Measurements from ENCODE around the gene MITF.
A peak's percentile ranks its signal among the peaks of the same experiment; 100 is the strongest.

The MITF gene

DNA sequence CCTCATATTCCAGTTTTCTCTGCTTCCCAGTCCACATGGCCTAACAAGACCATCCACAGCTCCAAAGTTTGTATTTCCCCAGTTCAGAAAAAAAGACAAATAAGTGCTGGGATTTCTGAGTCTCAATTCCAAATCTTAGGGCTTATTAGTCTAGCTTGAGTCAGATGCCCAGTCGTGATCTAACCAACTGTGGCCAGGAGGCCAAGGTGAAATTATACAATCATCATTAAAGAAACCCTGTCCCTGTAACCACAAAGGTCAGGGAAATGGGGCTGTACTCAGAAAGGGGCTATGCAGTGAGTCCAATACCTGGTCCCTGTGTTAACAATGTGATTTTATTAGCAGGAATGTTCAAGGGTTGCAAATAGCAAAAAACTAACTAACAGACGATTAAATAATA lies 40.5 kb upstream of the MITF start:
- DNase-seq (ENCODE audit: low read depth): peak; percentile 47
- no peak overlapping the region for H3K4me3 ChIP-seq (ENCODE audit: low read depth, low read length)
- TF ChIP-seq, protein P1, sequence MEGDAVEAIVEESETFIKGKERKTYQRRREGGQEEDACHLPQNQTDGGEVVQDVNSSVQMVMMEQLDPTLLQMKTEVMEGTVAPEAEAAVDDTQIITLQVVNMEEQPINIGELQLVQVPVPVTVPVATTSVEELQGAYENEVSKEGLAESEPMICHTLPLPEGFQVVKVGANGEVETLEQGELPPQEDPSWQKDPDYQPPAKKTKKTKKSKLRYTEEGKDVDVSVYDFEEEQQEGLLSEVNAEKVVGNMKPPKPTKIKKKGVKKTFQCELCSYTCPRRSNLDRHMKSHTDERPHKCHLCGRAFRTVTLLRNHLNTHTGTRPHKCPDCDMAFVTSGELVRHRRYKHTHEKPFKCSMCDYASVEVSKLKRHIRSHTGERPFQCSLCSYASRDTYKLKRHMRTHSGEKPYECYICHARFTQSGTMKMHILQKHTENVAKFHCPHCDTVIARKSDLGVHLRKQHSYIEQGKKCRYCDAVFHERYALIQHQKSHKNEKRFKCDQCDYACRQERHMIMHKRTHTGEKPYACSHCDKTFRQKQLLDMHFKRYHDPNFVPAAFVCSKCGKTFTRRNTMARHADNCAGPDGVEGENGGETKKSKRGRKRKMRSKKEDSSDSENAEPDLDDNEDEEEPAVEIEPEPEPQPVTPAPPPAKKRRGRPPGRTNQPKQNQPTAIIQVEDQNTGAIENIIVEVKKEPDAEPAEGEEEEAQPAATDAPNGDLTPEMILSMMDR (conservative IDR thresholded peaks at IDR 0.05; ENCODE audit: low read depth, low read length): no peak

DNA sequence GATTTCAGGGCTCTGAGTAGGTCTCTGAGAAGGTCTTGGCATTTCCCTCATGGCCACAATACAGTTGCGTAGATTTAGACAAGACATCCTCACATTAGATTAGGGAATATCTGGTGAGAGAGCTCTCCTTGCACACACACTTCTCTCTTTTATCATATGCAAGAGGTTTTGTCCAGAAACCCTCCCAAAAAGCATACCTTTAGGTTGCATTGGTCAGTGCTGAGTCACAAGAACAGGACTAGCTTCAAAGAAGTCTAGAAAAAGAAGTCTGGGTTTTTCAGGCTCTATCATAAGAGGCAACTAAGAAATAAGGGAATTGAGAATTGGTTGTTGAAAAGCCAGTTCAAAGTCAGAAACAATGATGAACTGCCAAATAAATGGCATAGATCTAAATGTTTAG lies 40.1 kb upstream of the MITF start:
- peak; percentile 45 for DNase-seq (ENCODE audit: low read depth)
- H3K4me3 ChIP-seq (ENCODE audit: low read depth, low read length): no peak overlapping the region
- TF ChIP-seq, protein P1 (conservative IDR thresholded peaks at IDR 0.05; ENCODE audit: low read depth, low read length): no peak

DNA sequence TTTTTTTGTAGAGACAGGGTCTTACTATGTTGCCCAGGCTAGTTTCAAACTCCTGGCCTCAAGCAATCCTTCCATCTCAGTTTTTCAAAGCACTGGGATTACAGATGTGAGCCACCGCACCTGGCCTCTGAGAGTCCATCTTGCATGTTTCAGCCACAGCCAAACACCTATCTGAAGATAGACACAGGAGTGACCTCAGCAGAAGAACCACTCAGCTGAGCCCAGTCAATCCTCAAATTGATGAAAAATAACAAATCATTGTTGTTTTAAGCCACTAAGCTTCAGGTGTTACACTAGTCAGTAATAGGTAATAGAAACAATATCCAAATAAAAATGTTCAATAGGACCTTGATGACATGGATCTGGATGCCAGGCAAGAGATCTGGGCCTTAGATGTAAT lies 38.3 kb upstream of the MITF start:
- DNase-seq (ENCODE audit: low read depth): no peak
- H3K4me3 ChIP-seq (ENCODE audit: low read depth, low read length): no peak overlapping the region
- TF ChIP-seq, protein P1 (conservative IDR thresholded peaks at IDR 0.05; ENCODE audit: low read depth, low read length): no peak

DNA sequence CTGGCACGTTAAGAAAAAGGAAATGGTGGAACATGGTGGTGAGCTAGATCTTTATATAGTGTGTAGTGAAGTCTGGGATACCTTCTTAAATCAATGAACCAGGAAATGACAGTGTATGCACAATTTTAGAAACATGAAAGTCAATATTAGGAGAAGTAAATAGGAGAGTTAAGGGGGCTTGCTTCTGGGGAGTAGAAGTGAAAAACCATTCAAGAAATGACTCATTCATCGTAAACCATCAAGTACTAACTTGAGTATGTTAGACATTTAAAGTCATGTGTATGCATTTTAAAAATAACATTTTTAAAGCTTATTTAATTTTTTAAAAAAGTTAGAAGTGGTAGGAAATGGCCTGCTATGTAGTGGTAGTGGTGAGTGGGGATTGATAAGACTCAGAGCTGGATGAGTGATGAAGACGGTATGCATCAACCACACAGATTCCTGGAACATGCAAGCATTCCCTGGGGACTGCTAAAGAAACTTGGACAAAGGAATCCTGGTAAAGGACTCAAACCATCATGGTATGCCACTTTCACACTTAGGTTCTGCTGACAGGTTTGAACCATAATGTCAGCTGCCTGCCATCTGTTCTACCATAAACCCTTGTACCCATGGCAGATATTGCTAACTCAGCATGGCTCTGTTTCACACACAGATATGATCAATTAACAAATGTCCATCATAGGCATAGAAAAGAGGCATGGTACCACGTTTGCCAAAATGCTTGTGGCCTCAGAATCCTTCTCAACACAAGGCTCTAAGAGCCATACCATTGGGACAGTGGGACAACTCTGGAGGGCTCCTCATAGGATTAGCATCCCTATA lies 28.9 kb upstream of the MITF start:
- H3K4me3 ChIP-seq (ENCODE audit: low read depth, low read length): no peak overlapping the region
- TF ChIP-seq, protein P1 (conservative IDR thresholded peaks at IDR 0.05; ENCODE audit: low read depth, low read length): no peak
- peak; percentile 66 for DNase-seq (ENCODE audit: low read depth)

DNA sequence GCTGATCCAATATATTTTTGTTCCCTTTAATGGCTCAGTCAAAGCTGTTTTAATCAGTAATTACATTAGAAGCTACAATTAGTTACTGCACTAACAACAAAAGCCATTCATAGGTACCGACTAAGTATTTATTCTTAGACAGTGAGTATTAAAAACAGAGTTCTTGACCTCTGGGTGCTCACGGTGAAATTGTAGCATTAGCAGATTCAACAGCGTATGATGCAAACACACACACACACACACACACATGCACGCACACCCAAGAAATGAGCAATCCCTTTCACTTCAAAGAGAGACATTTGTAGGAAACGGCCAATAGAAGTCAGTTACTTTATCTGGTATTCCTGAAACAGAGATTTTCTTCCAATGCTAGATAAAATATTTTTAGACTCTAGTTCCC lies 27.0 kb upstream of the MITF start:
- no peak overlapping the region for H3K4me3 ChIP-seq (ENCODE audit: low read depth, low read length)
- TF ChIP-seq, protein P1 (conservative IDR thresholded peaks at IDR 0.05; ENCODE audit: low read depth, low read length): no peak
- DNase-seq (ENCODE audit: low read depth): no peak

DNA sequence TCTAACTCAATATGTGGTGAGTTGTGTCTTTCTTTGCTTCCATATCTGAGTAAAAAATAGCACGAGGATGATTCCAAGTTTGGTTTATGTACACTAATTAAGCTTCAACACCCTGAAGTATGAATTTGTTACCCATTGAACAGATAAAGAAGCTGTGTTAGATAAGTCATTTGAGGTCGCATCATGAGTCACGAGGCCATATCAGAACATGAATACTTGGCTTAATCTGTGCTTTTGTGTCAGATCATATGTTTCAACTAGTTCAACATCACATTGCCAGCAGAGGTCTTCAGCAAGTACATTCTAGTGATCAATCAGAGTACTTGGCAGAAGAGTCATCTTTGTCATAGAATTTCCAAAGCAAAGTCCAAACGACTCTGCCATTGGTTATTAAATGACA lies 26.3 kb upstream of the MITF start:
- H3K4me3 ChIP-seq (ENCODE audit: low read depth, low read length): no peak overlapping the region
- no peak for DNase-seq (ENCODE audit: low read depth)
- TF ChIP-seq, protein P1 (conservative IDR thresholded peaks at IDR 0.05; ENCODE audit: low read depth, low read length): no peak

DNA sequence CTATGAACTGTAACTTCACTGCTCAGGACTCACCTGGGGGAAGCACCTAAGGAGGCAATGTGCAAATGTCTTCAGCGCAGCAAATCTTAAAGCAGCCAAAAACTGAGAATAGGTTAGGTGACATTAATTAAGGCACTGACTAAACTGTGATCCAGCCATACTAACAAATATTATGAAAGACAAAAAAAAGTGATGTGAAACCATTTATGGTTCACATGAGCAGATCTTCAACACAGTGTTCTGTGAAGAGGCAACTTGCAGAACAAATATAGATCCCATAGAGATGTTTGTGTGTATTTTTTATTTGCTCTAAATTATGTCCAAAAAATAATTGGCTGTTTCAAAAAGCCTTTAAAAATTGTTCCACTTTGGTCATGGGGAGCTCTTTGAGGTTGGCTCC lies 24.1 kb upstream of the MITF start:
- no peak for DNase-seq (ENCODE audit: low read depth)
- TF ChIP-seq, protein P1 (conservative IDR thresholded peaks at IDR 0.05; ENCODE audit: low read depth, low read length): no peak
- H3K4me3 ChIP-seq (ENCODE audit: low read depth, low read length): no peak overlapping the region
